Stimulated activated CD4-positive, alpha-beta T cell treated with anti-CD3 and anti-CD28 coated beads, Interleukin-2, amount 100 ng/mL, for 4 hours (primary cell): ENCODE results near the gene DHRSX.
"Not testable (repeated sequence)": the region's sequence is repeated elsewhere in the genome, so short reads cannot be mapped to it uniquely, and the experiment has no call there.

Experiments used
- DNase-seq: peaks from one replicate; pipeline ENCODE4 v3.0.0-alpha.2; 2020; ENCODE audit warnings: low read depth

The DHRSX gene

DNA sequence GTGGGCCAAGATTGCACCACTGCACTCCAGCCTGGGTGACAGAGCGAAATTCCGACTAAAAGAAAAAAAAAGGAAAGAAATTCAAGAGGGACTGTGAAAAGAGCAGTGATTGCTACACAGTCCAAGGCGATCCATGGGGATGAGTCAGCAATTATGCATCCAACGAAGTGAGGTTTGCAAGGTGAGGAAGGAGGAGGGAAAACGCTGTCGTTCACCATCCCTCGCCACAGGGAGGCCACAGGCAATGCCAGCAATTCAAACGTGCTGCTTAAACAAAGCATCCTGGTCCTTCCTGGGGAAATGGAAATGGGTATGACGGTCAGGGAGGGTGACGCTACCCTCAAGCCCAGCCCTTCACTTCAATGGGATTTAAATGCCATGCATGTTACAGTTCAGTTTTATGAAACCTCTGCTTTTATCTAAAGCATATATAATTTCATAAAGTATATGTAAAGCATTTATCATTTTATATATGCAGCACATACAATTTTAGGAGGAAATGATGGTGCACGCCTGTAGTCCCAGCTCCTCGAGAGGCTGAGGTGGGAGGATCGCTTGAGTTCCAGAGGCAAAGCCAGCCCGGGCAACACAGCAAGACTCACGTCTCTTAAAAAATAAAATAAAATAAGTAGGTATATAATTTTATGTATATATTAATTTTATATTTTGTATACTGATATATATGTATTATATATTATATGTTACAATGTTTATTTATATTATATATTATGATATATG lies 108.7 kb downstream of the DHRSX start:
- DNase-seq: no peak

DNA sequence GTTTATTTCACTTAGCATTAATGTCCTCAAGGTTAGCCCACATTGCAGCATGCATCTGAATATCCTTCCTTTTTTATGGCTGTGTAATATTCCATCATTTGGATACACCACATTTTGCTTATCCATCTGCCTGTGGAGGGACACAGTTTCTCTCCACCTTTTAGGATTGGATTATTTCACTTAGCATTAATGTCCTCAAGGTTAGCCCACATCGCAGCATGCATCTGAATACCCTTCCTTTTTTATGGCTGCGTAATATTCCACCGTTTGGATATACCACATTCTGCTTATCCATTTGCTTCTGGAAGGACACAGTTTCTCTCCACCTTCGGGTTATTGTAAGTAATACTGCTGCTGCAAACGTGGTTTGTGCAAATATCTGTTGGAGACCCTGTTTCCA lies 110.0 kb downstream of the DHRSX start:
- DNase-seq: no peak

- DNase-seq: not testable (repeated sequence)
Observed at GRCh38 chrX:2389731-2390130, 111.0 kb downstream of the DHRSX start.

- no peak for DNase-seq
Observed at GRCh38 chrX:2389324-2389723, 111.5 kb downstream of the DHRSX start.

DNA sequence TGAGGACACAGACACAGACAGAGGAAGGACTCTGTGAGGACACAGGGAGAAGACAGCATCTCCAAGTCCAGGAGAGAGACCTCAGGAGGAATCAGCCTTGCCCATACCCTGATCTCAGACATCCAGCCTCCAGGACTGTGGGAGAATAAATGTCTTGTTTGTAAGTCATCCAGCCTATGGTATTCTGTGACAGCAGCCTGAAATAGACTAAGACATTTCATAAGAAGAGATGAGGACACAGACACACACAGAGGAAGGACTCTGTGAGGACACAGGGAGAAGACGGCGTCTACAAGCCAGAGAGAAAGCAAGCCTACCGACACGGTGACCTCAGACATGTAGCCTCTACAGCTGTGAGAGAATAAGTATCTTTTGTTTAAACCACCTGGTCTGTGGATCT lies 112.1 kb downstream of the DHRSX start:
- DNase-seq: no peak

DNA sequence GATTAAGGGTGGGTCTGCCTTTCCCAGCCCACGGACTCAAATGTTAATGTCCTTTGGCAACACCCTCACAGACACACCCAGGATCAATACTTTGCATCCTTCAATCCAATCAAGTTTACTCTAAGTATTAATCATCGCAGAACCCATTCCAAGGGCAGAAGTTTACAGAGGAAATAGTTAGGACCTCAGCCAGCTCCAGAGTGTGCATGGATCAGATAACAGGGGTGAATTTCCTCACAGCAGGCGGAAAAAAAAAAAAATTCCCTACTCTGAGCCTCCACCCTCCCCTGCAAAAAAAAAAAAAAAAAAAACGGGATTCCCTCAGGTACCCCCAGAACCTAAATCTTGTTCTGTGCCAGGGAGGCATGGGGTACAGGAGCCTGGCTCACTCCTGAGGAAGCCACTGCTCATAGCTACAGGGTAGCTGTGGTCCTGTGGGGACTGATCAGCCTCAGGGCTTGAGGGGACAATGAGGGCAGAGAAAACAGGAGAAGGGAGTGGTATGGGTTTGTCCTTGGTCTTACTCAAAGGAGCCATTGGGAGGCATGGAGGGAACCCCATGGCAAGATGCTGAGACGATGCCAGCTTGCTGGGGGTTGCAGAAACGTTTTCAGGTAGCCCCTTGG lies 113.0 kb downstream of the DHRSX start:
- no peak for DNase-seq

GRCh38 chrX:2385224-2385623 lies 115.6 kb downstream of the DHRSX start:
- no peak for DNase-seq

DNA sequence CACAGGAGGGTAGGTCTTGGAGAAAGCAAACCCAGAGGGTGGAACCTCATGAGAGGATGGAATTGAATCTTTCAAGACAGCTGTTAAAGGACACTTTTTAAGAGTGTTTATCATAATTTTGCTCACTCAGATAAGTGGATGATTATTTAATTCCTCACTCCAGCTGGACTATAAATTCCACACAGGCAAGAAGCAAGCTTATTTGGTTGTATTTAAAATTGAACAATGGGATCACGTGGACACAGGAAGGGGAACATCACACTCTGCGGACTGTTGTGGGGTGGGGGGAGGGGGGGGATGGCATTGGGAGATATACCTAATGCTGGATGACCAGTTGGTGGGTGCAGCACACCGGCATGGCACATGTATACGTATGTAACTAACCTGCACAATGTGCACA lies 116.3 kb downstream of the DHRSX start:
- DNase-seq: no peak

DNA sequence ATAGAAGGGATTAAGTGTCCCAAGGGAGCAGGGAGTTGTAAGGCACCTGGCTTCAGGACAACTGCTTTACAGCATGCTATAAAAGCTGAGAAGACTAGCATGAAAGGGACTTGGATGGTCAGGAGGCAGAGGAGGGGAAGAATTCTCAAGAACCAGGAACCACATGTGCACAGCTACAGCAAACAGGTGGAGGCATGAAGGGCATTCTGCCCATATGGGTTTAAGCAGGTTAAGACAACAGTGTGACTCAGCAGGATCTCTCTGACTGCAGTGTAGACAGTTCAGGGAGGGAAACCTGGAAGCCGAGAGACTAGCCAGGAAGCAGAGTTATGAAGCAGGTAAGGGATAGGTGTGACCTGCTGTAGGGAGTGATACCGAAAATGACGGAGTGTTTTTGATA lies 117.0 kb downstream of the DHRSX start:
- no peak for DNase-seq

GRCh38 chrX:2383144-2383543 lies 117.6 kb downstream of the DHRSX start:
- no peak for DNase-seq

- DNase-seq: not testable (repeated sequence)
Observed at GRCh38 chrX:2382433-2383048, 118.2 kb downstream of the DHRSX start.

DNA sequence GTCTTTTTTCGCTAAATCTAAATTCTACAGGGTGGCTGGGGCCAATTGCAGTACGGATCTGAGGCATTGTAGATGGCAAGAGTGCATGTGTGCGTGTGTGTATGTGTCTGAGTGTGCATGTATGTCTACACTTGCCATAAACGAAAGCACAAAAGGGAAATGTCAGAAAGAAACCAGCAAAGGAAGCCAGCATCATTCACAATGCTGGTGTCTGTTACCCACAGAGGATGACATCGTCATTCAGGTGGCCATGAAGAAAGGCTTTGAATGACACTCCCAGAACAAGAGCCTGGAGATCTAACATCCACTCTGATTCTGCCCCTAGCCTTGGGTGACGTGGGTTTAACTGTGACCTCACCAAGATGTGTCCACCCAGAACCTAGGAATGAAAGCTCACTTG lies 124.6 kb downstream of the DHRSX start:
- DNase-seq: no peak

DNA sequence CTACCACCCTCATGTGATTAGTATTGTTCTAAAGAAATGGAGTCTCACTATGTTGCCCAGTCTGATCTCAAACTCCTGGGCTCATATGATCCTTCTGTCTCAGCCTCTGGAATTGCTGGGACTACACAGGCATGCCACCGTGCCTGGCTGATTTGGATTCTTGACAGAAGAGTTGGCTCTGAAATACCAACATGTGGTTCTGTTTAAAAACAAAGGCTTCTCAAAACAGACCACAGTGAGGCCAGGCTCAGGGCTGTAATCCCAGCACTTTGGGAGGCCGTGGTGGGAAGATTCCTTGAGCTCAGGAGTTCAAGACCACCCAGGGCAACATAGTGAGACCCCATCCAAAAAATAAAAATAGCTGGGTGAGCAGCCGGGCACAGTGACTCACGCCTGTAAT lies 126.7 kb downstream of the DHRSX start:
- DNase-seq: no peak

DNA sequence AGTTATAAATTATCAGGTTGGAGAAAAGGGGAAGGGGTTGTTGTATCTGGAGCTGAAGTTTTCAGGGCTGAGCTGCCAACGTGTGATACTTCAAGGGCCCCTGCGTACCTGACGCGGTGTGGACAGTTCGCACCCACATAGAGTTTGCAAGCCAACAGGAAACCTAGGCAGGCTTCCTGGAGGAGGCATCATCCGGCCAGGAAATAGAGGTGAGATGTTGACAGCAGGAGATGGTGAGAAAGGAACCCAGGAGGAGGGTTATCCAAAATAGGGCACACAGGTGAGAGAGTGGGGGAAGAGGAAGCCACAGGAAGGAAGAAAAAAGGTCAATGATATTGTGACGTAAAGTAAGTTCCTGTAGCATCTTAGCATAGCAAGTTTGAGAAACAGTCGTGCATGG lies 127.2 kb downstream of the DHRSX start:
- no peak for DNase-seq

- no peak for DNase-seq
Observed at GRCh38 chrX:2371026-2371711, 129.6 kb downstream of the DHRSX start.

DNA sequence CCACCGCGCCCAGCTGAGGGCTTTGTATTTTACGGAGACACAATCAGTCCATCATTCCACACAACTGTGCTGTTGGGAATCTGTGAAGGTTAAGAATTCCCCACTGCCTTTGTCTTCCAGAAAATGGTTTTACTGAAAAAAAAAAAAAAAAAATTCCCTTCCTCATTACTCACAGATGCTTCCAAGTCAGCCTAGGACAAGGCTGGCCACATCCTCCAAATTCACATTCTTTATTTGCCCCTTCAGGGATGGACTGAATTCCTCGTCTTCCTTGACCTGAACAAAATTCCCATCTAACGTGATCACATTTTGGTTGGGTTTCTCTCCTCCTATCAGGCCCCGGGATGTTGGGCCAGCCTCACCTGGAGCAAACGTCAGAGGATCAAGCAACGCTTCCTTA lies 130.3 kb downstream of the DHRSX start:
- no peak for DNase-seq

GRCh38 chrX:2369206-2369605 lies 131.6 kb downstream of the DHRSX start:
- DNase-seq: no peak

- DNase-seq: no peak
Observed at GRCh38 chrX:2360731-2361130, 140.0 kb downstream of the DHRSX start.

DNA sequence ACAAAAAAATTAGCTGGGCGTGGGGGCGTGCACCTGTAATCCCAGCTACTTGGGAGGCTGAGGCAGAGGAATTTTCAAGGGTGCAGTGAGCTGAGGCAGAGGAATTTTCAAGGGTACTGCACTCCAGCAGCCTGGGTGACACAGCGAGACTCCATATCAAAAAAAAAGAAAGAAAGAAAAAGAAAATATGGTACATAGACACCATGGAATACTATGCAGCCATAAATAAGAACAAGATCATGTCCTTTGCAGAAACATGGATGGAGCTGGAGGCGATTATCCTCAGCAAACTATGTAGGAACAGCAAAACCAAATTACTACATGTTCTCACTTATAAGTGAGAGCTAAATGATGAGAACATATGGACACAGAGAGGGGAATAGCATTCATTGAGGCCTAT lies 141.3 kb downstream of the DHRSX start:
- not testable (repeated sequence) for DNase-seq

- DNase-seq: no peak
Observed at GRCh38 chrX:2351999-2352995, 148.5 kb downstream of the DHRSX start.

DNA sequence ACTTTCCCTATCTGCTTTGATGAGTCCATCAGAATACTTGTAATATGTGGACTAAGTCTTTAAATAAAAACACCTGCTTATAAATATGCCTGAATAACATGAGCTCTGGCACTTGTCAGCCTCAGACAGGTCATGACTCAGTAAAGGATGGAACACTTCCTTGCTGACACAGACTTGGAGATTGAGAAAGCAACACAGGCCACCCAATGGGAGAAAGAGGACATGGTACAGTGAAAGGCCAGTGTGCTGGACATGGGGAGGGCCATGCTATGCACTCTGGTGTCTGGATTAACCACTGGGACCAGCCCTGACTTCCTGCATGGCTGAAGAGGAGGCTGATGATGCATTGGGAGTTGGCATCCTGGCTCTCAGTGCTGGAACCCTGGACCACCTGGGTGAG lies 149.5 kb downstream of the DHRSX start:
- DNase-seq: no peak

GRCh38 chrX:2350703-2351102 lies 150.1 kb downstream of the DHRSX start:
- not testable (repeated sequence) for DNase-seq
